HS-5 (cell line): ENCODE measurements around the gene AKAP9.
"Not testable (repeated sequence)": the region's sequence is repeated elsewhere in the genome, so short reads cannot be mapped to it uniquely, and the experiment has no call there.

Source experiments
- DNase-seq: peaks from one replicate; pipeline ENCODE4 v3.0.0-alpha.2; 2012; ENCODE audit warnings: low read depth

AKAP9 gene

DNA sequence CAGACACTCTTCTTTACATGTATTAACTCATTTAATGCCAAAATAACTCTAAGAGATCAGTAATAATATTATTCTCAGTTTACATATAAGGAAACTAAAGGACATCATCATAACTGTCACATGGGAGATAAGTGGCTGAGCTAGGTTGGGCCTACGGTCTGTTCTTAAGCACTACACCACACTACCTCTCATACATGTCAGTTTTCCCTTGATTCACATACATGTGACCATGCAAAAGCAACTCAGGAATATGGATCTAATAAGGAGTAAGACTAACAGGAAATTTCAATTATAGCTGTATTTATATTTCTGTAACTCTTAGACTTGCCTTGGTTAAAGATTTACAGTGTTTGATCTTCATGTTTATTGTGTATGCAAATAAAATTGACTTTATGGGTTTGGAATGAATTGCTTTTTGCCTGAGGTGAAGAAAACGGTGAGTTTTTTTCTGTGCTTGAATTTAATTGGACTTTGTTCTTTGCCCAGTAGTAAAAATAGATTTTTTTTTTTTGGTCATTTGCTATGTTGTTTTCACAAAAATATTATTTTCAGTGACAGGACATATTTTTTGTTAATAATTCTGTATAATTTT lies 123.9 kb downstream of the AKAP9 start:
- no peak for DNase-seq

DNA sequence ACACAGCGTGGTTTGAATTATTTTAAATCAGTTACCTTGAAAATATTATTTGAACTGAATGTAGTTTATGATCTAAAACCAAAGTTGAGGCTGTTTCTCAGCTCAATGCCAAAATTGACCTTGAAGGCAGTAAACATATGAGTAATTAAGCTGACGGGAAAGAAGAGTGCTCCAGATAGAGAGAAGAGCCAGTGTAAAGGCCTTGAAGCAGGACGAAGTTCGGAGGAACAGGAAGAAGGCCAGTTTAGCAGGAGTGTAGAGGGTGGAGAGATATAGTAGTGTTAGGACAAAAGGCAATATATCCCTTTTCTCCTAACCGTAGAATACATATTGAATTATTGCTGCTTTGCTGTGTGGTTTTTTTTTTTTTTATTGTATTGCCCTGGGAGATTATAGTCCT lies 130.4 kb downstream of the AKAP9 start:
- DNase-seq: no peak

DNA sequence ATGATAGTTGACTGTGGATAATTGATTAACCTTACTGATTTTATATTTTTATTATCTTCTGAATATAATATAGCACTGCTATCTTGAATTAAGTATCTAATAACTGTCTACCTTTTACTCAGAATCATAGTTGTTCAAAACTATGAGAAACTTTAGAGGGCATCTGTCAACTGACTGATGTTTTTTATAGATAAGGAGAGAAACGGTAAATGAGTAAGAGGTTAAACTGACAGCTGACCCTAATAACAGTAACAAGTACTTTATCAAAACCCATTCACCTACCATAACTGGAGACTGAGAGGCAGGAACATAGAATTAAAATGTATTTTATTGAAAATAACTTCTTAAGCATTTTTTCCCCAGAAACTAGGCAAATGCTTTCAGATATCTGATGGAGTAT lies 131.5 kb downstream of the AKAP9 start:
- no peak for DNase-seq

DNA sequence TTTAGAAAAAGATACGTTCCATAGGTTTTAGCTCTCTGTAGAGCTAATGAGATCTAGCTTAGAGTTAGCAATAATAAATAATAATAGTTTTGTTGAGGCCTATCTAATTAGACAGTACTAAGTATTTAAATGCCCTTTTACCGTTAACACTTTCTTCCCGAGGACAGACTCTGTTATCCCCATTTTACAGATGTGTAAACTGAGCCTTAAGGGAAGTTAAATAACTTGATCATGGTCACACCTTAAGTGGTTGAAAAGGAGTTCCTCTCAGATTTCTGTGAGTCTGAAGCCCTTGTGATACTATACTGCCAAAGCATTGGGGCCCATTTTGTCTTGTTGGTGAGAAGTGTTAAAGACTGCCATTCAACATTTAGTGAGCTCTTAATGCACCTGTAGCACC lies 132.0 kb downstream of the AKAP9 start:
- DNase-seq: no peak

DNA sequence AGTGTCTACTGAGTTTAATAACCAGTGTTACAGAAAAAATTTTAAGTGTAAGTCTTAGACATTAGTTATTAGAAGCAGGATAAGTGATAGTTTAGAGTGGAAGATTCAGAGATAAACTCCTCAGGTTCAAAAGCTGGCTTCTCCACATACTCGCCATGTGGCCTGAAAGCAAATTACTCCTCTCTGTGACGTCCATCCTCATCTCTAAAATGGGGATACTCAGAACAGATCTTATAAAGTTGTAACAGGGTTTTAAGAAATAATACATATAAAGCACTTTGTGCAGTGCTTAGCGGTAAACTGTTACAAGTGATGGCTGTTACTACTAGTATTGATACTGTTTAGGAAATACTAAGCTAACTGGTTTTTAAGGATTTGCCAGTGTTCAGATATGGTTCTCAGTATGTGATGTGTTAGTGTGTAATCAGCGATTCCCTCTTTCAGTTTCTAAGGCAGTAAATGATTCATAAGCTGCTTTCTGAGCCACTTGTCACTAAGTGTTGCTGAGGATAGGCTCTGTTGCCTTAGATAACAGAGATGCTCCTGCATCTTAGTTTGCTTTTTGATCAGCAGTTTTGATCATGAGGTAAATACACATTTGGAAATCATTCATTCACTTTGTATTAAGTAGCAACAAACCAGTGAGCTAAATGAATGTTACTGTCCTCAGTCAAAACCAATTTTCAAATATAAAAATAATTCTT lies 134.9 kb downstream of the AKAP9 start:
- no peak for DNase-seq

DNA sequence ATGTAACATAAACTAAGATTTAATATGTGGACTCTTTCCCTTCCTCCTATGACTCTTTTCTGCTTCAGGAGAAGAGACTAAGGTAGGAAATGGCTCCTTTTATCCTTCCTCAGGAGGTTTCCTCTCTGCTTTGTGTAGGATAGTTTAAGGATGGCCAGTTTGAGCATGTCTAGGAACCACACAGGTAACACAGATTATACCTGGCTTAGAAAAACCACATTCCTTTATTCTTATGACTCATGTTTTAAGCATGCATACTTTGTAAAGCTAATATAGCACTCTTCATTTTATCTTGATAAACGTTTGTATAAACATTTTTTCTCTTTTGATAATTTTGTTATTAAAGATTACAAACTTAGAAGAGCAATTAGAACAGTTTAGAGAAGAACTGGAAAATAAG lies 135.8 kb downstream of the AKAP9 start:
- DNase-seq: no peak

DNA sequence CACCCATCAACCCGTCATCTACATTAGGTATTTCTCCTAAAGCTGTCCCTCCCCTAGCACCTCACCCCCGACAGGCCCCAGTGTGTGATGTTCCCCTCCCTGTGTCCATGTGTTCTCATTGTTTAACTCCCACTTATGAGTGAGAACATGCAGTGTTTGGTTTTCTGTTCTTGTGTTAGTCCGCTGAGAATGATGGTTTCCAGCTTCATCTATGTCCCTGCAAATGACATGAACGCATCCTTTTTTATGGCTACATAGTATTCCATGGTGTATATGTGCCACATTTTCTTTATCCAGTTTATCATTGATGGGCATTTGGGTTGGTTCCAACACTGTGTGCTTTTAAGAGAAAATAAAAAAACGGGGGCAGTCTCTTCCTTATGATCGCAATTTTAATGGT lies 143.3 kb downstream of the AKAP9 start:
- DNase-seq: not testable (repeated sequence)

DNA sequence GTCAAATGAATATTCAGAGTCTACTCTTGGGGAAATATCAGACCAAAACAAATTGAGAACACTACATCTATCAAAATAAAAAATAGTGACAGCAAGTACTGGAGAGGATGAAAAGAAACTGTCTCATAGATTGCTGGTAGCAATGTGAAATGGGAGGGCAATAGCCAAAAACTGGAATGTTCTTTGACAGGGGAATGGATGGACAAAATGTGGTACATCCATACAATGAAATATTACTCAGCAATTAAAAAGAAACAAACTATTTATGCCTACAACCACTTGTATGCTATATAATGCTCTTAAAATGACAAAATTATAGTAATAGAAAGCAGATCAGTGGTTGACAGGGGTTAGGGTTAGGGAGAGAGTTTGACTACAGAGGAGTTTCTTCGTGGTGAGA lies 147.6 kb downstream of the AKAP9 start:
- no peak for DNase-seq

DNA sequence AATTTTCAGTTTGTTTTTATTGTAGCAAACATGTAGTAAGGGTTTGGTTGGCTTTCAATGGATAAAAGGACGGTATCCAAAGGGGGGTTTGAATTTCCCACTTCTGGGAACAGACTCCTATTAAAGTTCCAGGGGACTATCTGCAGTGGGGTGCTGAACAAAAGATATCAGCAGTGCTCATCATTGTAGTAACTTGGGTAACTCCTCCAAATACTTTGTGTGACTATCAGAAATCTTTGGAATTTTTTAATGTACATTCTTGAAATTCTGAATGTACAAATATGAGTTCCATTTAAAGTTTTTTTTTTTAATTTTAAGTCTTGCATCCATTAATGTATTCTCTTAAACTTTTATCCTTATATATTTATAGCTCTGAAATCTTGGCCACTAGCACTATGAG lies 151.5 kb downstream of the AKAP9 start:
- DNase-seq: no peak

DNA sequence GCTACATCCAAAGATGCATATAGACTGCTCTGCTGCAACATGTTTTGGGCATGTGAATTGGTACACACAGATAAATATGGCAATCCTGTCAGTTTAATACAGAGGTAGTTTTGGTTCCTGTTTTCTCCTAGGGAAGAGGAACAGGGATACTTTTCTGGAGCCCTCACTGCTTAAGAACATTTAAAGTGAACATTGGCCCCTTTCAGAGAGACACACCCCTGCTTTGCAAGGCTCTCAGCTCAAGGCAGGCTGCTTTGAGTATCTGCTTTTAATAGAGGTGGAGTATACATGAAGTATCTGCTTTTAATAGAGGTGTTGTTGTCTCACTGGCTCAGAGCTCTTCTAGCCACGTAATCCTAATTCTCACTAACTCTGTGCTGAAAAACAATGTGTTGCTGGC lies 154.7 kb downstream of the AKAP9 start:
- DNase-seq: no peak

DNA sequence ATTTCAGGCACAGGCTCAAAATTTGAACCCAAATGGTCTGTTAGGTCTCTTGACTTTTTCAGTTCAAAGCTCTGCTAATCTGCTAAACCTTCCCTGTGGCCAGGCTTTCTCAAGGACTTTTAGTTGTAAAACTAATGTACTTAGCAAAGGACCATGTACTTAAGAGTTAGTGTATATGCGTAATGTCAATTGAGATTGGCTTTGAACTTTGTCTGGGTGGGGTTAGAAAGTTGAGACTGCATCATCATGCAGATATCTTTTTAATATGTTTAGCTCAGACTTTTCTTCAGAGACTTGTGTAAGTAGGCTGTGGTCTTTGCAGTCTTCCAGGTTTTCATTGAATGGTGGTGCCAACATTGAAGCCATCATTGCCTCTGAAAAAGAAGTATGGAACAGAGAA lies 159.9 kb downstream of the AKAP9 start:
- DNase-seq: no peak

DNA sequence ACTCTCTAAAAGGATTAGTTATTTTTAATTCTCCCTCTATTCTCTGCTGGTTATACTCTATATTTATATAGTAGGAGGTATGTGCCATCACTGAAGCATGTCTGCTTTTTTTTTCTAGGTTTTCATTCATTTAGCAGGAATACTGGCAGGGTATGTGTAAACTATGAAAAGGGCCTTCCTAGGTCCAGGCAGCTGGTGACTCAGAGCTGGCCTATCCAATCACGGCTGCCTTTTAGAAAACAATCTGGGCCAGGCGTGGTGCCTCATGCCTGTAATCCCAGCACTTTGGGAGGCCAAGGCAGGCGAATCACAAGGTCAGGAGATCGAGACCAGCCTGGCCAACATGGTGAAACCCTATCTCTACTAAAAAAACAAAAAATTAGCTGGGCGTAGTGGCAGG lies 162.2 kb downstream of the AKAP9 start:
- DNase-seq: peak; percentile 4

DNA sequence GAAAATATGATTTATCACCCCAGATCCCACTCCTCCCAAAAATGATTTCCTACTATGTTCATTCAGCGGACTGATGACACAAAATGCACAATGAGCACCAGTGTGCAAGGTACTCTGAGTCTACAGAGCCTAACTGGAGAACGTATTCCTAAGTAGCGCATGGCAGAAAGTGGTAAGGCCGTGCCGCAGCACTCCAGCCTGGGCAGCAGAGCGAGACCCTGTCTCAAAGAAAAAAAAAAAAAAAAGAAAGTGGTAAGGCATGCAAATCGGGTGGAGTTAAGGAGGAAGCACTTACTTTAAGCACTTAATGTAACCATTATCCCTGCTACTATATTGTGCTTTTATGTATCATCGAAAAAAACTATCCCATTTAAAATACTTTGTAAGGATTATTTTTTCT lies 168.2 kb downstream of the AKAP9 start:
- DNase-seq: no peak

DNA sequence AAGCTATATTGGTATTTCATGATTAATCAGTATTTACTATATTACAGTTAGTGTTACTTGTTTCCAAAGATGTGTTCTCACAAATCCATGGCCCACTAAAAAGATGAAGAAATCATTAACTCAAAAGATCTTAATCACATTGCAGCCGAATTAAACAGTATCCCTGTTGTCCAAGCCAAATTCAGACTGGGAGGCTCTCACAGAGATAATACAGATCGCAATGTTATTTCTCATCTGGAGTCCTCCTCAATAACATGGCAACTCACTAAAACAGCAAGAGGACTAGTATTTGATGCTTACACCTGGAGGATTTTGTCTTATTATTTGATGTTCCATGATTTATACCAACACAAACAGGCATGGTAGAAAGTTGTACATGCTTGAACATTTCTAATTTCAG lies 170.2 kb downstream of the AKAP9 start:
- no peak for DNase-seq

DNA sequence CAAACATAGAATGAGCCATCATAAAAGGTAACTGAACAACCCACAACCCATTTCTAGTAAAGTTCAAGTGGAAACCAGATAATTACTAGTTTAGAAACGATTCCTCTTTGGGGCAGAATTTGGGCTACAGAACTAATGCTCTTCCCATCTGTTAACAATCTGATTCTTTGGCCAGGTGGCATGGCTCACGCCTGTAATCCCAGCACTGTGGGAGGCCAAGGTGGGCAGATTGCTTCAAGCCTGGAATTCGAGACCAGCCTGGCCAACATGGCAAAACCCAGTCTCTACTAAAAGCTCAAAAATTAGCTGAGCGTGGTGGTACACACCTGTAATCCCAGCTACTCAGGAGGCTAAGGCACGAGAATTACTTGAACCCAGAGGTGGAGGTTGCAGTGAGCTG lies 175.2 kb downstream of the AKAP9 start:
- no peak for DNase-seq

DNA sequence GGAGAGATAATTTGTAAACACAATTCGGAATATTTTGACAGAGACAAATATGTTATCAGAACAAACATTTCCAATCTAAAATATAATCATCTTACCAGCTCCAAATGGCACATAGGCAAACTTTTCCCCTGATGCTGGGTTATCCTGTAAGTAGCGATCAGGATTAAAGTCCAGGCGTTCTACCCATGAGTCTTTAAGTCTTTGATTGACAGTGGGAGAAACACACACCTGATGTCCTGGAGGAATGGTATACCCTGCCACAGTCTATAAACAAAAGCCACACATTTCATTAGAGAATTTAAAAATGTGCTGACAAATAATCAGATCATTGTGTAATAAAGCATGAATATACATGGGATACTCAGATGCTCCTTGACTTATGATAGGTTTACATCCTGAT lies 176.3 kb downstream of the AKAP9 start:
- no peak for DNase-seq

DNA sequence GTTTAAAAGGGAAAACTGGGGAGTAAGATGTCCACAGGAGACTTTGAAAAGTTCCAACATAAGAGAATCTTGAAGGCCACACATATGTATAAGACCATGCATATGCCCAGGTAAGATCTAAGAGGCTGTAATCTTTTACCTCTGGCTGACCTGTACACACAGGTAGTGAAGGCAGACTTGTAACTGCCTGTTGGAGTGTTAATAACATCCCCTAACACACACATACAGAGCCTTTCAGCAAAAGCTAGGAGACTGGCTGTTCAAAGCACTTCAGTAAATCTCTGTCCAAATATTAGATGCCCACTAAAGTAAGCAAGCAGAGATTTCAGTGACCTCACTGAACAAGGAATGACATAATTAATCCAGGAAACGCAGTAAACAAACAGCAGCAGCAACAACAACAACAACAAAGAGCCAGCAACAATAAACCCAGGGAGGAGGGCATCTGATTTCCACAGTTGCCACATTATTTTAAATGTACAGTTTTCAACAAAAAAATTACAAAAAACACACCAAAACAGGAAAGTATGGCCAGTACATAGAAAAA lies 178.6 kb downstream of the AKAP9 start:
- DNase-seq: no peak

DNA sequence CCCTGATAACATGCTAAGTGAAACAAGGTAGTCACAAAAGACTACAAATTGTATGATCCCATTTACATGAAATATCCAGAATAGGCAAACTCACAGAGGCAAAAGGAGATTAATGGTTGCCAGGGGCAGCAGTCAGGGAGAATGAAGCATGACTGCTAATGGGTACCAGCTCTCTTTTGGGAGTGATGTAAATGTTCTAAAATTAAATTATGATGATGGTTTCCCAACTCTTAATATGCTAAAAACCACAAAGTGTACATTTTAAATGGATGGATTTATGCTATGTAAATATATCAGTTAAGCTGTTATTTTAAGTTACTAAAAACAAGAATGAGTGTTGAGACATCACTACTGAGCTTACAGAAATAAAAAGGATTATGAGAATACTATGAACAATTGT lies 181.0 kb downstream of the AKAP9 start:
- no peak for DNase-seq

DNA sequence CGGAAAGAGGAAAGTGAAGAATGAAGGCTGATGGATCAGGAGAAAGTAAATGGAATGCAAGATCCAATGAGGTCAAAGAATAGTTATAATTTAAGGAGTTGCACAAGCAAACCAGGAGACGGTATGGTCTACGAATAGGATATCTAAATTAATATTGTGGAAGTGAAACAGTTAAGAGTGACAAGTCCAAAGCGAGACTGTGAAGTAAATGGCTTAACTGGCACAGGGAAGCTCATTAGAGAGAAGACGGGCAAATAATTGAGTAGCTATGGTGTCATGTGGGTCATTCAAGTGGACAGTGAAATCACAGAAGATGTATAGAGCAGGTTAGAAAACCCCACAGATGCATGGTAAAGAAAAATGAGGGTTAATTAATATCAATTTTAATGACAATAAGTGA lies 190.4 kb downstream of the AKAP9 start:
- no peak for DNase-seq

DNA sequence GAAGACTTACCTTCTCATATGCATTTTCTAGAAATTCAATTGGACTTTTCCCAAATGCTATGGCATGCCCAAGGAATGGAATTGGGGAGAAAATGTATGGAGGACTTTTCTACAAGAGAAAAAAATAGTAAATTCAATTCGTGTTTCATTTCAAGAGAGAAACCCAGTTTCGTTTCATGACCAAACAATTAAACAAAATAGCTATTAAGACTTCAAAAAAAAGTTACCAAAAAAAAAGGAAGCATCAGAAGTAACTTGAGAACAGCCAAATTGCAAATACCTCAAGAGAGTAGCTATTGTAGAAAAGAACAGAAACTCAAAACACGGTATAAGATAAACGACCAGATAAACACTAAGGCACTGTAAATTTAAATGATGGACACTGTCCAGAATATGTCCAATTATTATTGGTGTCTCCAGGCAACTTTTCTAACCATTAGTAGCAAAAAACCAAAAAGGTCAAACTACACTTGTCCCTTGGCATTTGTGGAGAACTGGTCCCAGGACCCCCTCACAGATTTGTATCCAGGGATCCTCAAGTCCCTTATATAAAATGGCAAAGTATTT lies 191.2 kb downstream of the AKAP9 start:
- no peak for DNase-seq

DNA sequence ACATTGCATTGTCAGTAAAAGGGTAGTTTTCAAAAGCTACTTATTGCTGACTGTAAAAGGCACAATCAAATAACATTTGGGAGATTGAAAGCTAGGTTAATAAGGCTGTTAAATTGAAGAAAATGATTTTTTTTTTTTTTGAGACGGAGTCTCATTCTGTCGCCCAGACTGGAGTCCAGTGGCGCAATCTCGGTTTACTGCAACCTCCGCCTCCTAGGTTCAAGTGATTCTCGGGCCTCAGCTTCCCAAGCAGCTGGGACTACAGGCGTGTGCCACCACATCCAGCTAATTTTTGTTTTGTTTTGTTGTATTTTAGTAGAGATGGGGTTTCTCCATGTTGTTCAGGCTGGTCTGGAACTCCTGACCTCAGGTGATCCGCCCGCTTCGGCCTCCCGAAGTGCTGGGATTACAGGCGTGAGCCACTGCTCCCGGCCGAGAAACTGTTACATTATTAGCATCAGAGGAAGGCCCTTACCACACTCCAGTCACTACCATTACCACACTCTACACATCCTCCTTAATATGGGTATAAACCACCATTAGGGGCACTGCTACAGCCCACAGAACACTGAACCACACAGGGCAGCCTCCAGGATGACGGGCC lies 192.6 kb downstream of the AKAP9 start:
- DNase-seq: no peak

DNA sequence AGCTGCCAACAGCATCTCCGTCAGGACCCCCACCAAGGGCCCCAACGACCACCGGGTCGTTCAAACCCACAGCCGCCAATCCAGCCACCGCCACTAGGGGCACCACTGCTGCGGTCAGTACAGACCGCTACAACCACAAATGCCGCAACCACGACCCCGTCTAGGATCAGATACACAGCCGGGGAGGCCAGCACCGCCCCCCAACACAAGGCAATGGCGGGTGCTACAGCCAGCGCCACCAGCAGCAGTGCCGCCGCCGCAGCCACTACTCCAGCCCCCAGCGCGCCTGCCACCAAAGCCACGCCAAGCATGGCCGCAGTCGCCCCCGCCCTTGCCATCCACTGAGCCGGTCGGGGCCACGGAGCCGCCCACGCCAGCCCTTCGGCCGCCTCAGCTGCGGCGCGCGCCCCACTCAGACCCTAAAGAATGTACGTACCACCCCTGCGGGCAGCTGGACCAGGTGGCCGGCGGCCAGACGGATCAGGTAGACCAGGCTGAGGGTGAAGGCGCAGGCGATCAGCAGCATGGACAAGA lies 193.1 kb downstream of the AKAP9 start:
- DNase-seq: peak; percentile 25
